ENCODE results near the gene MEX3A. TPM values are rescaled to one million over a fixed set of nuclear protein-coding genes. Genes with fewer than 3 reads are reported as not detected.
A peak's percentile ranks its signal among the peaks of the same experiment; 100 is the strongest.

MEX3A gene
- total and polyA plus RNA-seq, 10 of the 15 experiments (the other 5 are each of a cell fraction or from before 2014, with no cell fraction given) = 0.11 to 5.1 (median 1.7) TPM

DNA sequence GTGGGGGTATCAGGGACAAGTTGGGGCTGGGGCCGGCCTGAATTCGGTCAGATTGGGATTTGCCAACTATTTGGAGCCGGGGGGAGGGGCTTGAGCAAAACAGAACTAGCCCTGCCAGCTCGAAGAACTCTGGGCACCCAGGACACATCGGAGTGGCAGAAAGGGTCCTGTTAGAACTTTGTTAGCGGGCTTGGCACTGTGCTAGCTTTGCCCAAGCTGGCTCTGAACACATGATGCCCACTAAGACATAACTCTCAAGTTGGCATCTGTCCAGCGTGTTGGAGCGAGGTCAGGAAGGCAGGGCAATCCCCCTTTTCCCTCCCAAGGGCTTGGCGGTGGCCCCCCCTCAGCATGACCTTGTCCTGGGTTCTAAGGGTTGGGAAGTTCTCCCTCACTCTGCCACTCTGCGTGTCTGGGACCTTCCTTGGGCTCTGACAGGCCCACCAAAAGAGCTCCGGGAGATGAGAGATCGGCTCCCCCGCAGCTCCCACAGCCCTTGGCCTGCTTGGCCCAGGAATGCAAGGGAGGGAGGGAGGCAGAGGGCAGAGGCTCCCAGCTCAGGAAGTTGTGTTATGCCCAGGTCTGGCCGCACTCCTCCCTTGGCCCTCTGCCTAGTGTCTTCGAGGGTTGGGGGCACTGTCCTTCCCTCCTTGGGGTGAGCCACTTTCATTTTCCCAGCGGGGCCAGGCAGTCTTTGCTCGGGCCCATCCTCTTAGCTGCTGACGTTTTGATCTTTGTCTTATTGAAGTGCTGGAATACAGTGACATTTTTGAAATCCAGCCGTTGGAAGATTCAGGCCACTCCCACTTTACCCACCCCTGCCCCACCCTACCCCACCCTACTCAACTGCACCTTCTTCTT lies 33.5 kb upstream of the MEX3A start (continued):
- TF ChIP-seq, protein P1, sequence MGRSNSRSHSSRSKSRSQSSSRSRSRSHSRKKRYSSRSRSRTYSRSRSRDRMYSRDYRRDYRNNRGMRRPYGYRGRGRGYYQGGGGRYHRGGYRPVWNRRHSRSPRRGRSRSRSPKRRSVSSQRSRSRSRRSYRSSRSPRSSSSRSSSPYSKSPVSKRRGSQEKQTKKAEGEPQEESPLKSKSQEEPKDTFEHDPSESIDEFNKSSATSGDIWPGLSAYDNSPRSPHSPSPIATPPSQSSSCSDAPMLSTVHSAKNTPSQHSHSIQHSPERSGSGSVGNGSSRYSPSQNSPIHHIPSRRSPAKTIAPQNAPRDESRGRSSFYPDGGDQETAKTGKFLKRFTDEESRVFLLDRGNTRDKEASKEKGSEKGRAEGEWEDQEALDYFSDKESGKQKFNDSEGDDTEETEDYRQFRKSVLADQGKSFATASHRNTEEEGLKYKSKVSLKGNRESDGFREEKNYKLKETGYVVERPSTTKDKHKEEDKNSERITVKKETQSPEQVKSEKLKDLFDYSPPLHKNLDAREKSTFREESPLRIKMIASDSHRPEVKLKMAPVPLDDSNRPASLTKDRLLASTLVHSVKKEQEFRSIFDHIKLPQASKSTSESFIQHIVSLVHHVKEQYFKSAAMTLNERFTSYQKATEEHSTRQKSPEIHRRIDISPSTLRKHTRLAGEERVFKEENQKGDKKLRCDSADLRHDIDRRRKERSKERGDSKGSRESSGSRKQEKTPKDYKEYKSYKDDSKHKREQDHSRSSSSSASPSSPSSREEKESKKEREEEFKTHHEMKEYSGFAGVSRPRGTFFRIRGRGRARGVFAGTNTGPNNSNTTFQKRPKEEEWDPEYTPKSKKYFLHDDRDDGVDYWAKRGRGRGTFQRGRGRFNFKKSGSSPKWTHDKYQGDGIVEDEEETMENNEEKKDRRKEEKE (IDR thresholded peaks at IDR 0.05) = no peak
- TF ChIP-seq BRCA1 (IDR thresholded peaks at IDR 0.05; ENCODE audit: low read depth, low read length) (no peak), TCF3 (IDR thresholded peaks at IDR 0.05; ENCODE audit: borderline replicate concordance, insufficient read depth, low read depth, low read length) (no peak), BMI1 (IDR thresholded peaks at IDR 0.05; ENCODE audit: borderline replicate concordance) (no peak), POLR2A (IDR thresholded peaks at IDR 0.05; ENCODE audit: low read depth, low read length) (no peak), HDGF (IDR thresholded peaks at IDR 0.05) (0 out of 2 replicates have a peak, but pooled peaks have one; percentile 14), POU2F2 (IDR thresholded peaks at IDR 0.05; ENCODE audit: borderline replicate concordance, low read depth, low read length) (no peak), DPF2 (IDR thresholded peaks at IDR 0.05) (peak; percentile 14; the same call in 1 of the 2 replicates), MYC (IDR thresholded peaks at IDR 0.05; ENCODE audit: insufficient read depth, insufficient read length, insufficient replicate concordance, low read length, severe bottlenecking) (no peak), IKZF2 (IDR thresholded peaks at IDR 0.05) (peak in 1 of 2 experiments; percentile 18; a peak in 1 of 4 replicates), ZNF24 (IDR thresholded peaks at IDR 0.05) (no peak), RAD21 (IDR thresholded peaks at IDR 0.05; ENCODE audit: insufficient read depth, low read depth, low read length) (no peak)
- TF ChIP-seq, protein P2, sequence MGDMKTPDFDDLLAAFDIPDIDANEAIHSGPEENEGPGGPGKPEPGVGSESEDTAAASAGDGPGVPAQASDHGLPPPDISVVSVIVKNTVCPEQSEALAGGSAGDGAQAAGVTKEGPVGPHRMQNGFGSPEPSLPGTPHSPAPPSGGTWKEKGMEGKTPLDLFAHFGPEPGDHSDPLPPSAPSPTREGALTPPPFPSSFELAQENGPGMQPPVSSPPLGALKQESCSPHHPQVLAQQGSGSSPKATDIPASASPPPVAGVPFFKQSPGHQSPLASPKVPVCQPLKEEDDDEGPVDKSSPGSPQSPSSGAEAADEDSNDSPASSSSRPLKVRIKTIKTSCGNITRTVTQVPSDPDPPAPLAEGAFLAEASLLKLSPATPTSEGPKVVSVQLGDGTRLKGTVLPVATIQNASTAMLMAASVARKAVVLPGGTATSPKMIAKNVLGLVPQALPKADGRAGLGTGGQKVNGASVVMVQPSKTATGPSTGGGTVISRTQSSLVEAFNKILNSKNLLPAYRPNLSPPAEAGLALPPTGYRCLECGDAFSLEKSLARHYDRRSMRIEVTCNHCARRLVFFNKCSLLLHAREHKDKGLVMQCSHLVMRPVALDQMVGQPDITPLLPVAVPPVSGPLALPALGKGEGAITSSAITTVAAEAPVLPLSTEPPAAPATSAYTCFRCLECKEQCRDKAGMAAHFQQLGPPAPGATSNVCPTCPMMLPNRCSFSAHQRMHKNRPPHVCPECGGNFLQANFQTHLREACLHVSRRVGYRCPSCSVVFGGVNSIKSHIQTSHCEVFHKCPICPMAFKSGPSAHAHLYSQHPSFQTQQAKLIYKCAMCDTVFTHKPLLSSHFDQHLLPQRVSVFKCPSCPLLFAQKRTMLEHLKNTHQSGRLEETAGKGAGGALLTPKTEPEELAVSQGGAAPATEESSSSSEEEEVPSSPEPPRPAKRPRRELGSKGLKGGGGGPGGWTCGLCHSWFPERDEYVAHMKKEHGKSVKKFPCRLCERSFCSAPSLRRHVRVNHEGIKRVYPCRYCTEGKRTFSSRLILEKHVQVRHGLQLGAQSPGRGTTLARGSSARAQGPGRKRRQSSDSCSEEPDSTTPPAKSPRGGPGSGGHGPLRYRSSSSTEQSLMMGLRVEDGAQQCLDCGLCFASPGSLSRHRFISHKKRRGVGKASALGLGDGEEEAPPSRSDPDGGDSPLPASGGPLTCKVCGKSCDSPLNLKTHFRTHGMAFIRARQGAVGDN (IDR thresholded peaks at IDR 0.05) = 0 out of 2 replicates have a peak, but pooled peaks have one; percentile 31
- TF ChIP-seq, protein P3, sequence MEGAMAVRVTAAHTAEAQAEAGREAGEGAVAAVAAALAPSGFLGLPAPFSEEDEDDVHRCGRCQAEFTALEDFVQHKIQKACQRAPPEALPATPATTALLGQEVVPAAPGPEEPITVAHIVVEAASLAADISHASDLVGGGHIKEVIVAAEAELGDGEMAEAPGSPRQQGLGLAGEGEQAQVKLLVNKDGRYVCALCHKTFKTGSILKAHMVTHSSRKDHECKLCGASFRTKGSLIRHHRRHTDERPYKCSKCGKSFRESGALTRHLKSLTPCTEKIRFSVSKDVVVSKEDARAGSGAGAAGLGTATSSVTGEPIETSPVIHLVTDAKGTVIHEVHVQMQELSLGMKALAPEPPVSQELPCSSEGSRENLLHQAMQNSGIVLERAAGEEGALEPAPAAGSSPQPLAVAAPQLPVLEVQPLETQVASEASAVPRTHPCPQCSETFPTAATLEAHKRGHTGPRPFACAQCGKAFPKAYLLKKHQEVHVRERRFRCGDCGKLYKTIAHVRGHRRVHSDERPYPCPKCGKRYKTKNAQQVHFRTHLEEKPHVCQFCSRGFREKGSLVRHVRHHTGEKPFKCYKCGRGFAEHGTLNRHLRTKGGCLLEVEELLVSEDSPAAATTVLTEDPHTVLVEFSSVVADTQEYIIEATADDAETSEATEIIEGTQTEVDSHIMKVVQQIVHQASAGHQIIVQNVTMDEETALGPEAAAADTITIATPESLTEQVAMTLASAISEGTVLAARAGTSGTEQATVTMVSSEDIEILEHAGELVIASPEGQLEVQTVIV (IDR thresholded peaks at IDR 0.05; ENCODE audit: borderline replicate concordance, partially characterized antibody) = no peak
- TF ChIP-seq, protein P4, sequence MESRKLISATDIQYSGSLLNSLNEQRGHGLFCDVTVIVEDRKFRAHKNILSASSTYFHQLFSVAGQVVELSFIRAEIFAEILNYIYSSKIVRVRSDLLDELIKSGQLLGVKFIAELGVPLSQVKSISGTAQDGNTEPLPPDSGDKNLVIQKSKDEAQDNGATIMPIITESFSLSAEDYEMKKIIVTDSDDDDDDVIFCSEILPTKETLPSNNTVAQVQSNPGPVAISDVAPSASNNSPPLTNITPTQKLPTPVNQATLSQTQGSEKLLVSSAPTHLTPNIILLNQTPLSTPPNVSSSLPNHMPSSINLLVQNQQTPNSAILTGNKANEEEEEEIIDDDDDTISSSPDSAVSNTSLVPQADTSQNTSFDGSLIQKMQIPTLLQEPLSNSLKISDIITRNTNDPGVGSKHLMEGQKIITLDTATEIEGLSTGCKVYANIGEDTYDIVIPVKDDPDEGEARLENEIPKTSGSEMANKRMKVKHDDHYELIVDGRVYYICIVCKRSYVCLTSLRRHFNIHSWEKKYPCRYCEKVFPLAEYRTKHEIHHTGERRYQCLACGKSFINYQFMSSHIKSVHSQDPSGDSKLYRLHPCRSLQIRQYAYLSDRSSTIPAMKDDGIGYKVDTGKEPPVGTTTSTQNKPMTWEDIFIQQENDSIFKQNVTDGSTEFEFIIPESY (IDR thresholded peaks at IDR 0.05) = no peak

All from GM12878 (cell line).